HG02642 (cell line): ENCODE data around the gene ABCD4.
A peak's percentile ranks its signal among the peaks of the same experiment; 100 is the strongest.
"Not testable (repeated sequence)": the region's sequence is repeated elsewhere in the genome, so short reads cannot be mapped to it uniquely, and the experiment has no call there.

Source experiments
- ATAC-seq: cut with Tn5 transposase; IDR thresholded peaks from one replicate; pipeline ENCODE4 v1.9.1; 2021; ENCODE audit warnings: mild to moderate bottlenecking; ENCODE audit not compliant: unreplicated experiment, poor library complexity

ABCD4 gene

DNA sequence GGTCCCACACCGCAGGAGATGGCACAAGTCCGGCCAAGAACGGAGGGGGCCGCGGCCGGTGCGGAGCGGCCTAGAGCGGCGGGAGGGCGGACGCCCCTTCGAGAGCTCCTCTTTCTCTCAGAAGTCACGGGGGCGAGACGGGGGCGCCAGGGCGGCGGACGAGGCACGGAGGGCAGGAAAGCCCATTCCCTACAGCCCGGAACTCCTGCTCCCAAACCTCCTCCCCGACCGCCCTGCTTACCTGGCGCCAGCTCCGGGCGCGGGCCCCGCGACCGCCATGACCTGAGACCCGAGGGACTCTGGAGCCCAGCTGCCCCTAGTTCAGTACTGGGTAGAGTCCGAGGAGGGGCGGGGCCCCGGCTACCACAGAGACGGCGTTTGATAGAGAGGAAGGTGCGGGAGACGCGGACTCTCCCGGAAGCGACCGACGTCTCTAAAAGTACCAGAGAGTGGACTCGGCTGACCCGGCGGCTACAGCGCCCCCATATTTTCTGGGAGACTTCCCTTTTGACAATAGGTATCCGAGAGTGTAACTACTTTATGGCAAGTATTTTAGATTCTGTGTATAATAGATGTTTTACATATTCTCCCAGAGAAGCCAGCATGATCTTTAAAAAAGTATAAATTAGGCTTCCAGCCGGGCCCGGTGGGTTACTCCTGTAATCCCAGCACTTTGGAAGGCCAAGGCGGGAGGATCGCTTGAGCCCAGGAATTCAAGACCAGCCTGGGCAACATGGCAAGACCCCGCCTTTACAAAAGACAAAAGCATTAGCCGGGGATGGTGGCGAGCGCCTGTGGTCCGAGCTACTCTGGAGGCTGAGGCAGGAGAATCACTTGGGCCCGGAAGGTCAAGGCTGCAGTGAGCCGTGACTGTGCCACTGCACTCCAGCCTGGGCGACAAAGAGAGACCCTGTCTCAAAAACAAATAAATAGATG is at the start of gene ABCD4:
Gene ABCD4, minus strand, starts transcription at position 301 of the 936 bp plus-strand sequence. Its CDS starts 22 bp downstream, at position 279.
- peak; percentile 98 for ATAC-seq

DNA sequence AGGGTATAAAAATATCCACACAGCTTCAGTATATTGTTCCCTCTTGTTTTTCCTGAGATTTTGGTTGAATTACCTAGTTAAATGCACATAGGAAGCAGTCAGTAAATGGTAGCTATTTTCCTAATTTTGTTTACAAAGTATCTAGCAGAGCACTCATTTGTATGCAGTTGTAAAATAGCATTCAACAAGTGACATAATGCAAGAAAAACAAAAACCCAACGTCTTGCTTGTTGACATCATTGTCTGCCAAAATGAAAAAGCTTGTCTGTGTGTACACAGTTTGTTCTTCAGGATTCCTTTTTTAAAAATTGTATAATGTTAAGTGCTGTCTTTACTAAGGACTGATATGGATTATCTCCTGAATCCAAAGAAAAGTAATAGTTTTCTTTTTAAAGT is 48.2 kb upstream of the ABCD4 start:
- no peak for ATAC-seq

DNA sequence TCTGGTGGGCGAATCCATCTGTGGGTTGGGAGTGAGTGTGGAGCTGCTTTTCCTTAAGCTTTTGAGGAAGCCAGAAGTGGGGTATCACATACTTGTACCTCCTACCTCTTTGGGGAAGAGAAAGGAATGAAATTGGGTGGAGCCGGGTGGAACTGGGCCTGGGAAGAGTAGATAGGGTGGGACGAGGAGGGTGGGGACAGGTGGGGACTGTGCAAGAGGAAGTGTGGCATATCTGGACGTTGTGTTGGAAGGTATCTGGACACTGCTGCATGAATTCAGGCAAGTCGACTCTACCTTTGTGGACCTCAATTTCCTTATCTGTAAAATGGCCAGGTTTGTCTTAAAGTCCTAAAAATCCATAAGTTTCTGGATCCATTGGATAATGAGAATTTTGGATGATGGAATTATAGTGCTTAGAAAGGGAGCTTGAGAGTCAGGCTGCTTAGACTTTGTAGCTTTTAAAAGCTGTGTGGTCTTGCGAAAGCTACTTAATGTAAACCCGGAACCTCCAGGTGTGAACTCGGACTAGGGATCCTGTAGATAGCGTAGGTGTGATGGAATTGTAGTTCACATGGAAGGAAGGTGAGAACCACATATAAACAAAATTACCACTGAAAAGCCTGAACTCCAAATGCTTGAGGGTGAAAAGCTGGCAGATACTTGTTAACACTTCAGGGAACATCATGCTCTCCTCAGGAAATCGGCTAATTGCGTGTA is 47.6 kb upstream of the ABCD4 start:
- ATAC-seq = no peak

DNA sequence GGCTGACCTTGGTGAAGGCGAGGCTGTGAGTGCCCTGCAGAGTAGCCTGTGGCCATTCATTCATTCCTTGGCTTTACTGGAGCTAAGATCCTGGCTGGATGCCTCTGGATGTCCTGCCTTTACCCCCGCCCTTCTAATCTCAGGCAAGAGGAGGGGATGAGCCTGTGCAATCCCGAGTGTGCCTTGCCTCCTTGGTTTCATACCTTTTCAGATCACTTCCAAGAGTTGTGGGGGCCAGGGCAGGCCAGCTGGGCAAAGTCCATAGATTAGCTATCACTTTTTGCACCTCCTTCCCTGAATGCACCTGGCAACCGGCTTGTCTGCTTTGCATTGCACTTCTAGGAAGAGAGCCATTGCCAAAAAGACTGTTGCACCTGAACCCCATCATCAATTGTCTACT is 47.0 kb upstream of the ABCD4 start:
- no peak for ATAC-seq

DNA sequence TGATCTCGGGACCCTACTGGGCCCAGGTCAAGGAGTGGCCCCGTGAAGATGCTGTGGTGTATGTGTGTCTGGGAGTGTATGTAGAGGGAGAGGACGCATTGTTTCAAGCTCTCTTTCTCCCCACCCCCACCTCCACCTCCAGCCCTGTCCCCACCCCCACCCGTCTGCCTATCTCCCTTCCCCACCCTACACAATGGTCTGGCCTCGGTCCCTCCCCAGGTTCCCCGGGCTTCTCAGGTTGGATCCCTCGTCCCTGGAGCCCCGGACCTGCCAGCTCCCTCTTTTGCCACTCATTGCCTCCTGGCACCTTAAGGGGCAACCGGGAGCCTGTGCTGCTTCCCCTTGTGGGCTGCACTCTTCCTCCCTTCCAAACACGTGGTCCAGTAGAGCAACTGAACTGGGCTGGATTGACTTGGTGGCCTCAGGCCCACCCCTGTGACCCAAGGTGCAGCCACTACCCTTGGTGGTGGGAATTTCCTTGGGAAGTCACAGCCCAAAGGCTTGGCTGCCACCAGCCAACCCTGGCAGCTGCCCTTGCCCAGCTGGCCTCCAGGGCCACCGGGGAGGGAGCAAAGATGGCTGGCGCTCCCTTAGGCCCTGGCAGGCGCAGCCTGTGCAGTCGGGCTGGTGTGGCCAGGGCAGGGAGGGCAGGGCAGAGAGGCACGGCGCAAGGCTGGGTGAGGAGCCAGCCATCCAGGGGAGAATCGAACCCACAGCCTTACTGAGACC is 46.2 kb upstream of the ABCD4 start:
- ATAC-seq = no peak

DNA sequence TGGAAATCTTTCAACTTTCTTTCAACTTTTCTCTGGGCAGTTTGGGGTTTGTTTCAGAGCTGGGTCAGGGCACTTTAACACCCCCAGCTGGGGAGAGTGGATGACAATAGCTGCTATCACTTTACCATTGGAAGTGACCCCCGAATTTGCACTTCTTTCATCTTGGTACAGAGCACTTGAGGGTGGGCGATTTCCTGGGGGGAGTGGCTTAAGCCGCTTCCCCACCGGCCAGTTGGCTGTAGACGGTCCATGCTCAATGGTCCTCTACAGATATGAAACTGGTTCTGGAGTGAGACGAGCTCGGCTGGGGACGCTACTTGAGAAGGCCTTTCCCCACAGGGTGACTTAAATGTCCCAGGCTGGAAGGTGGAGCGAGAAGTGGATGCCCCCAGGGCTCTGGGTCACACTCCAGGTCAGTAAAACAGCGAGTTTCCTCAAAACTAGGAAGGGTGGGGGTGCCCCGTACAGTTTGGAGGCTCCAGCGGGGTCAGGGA is 45.6 kb upstream of the ABCD4 start, which contains the start of gene VRTN:
Gene VRTN, plus strand, starts transcription at position 231 of the 494 bp plus-strand sequence. CDS start 8,313 bp downstream, outside the sequence.
- ATAC-seq = no peak

DNA sequence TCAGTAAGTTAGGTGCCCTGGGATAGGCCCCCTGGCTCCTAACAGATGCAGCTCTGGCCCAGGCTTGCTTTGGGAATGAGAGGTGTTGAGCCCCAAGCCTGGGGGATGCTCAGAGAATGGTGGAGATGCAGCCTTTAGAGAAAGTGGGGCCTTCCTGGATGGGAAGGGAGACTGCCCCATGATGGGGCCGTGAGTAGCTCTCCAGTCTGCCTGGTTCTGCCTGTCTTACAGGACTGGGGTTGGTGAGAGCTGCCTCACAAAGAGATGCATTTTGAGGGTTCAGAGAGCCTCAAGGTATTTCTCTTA is 45.0 kb upstream of the ABCD4 start:
- no peak for ATAC-seq

DNA sequence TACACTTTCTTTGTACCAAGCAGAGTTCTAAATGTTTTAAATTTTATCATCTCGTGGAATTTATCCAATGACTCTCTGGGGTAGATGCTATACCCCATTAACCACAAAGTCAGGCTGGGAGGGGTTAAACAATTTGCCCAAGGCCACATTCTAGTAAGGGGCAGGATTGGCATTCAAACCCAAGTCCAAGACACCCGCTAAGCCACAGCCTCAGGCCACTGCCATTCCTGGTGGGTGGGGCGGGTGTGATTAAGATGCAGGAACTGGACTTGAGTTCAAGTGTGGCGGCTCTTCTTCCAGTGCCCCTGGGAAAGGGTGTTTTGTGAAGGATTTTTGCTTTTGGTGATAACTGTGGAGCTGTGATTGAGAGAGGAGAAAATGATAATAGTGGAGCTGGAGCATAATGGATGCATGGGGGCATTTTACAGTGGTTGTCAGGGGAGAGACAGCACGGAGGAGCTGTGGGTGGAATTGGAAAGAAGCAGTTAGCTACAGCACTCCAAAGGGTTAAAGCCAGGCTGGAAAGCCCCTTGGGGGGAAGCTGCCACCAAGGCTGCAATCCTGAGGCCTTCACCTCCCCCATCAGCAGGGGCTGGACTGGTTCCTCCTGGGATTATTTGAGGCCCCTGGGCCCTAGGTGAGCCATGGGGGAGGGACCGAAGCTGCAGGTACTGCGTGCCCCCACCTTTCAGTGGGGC is 44.5 kb upstream of the ABCD4 start:
- no peak for ATAC-seq

DNA sequence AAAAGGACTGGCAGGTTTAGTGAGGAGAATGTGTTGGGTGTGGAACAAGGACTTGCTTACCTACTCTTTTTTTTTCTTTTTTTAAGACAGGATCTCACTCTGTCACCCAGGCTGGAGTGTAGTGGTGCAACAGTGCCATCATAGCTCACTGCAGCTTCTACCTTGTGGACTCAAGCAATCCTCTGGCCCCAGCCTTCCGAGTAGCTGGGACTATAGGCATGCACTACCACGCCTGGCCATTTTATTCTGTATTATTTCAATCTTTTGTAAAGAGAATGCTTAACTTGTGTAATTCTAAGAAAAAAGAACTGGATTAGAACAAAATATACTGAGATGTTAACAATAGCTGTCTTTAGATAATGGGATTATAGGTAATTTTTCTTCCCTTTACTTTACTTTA is 43.6 kb upstream of the ABCD4 start:
- no peak for ATAC-seq

DNA sequence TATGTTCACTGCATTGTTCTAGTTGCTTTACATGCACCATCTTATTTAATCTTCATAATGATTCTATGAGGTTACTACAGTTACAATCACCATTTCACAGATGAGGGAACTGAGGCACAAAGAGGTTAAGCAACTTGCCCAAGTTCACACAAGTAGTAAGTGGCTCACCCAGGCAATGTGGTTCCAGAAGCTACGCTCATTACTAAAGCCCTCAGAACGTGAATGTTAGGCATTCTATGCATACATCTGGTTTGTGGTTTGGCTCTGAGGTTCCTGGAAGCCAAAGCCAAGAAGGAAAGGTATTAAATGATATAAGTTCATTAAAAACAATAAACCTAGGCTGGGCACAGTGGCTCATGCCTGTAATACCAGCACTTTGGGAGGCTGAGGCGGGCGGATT is 31.2 kb upstream of the ABCD4 start:
- no peak for ATAC-seq

DNA sequence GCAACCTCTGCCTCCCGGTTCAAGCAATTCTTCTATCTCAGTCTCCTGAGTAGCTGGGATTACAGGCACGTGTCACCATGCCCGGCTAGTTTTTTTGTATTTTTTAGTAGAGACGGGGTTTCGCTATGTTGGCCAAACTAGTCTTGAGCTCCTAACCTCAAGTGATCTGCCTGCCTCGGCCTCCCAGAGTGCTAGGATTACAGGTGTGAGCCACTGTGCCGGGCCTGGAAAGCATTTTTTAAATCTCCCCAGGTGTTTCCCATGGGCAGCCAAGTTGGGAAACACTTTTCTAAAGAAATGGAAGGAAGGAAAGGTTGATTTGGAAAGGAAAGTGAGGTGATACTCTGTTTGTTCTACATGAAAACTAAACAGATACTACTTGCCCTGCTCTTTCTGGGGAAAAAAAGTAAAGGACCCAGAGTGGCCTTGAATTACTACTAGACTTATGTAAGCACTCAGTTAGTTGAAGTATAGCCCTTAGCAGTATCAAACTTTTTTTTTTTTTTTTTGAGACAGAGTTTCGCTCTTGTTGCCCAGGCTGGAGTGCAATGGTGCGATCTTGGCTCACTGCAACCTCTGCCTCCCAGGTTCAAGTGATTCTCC is 27.3 kb upstream of the ABCD4 start:
- not testable (repeated sequence) for ATAC-seq

DNA sequence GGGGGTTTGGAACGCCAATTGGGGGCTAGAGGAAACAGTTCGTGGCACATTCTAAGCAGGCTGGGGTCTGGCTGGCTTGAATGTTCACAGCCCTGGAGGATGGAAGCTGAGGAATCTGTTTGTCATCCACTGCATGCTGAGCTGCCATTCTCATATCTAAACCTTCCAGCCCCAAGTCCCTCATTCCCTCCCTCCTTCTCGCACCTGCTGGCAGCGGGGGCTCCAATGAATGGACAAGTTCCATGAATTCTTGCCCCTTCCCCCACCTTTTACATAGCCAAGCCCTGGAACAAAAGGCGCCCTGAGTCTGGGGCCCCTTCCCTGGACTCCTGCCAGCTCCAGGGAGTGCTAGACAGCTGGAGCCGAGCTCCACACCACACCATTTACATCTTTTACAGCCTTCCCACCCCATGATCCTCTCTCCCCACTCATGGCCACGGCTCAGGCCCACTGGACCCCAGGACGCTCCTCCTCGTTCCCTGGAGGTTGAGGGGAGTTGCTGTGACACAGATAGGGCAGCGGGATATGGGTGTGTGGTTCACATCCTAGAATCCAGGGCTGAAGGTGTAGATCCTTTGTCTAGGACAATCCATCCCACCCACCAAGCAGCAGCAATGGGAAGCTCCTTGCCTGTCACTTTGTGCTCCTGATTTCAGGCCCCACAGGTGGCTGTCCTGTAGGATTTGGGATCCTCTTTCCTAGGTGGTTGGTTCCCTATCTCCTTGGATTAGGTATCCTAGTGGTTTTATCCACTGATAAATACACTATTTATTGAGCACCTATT is 23.8 kb upstream of the ABCD4 start:
- ATAC-seq = no peak

DNA sequence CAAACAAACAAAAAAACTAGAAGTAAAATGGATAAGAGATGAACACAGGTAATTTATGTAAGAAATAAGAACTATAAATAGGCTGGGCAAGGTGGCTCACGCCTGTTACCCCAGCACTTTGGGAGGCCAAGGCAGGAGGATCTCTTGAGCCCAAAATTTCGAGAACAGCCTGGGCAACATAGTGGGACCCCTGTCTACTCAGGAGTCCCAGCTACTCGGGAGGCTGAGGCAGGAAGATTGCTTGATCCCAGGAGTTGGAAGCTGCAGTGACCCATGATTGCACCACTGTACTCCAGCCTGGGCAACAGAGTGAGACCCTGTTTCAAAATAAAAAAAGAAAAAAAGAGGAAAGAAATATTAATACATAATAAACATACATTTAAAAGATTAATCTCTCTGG is 22.7 kb upstream of the ABCD4 start:
- ATAC-seq = no peak

DNA sequence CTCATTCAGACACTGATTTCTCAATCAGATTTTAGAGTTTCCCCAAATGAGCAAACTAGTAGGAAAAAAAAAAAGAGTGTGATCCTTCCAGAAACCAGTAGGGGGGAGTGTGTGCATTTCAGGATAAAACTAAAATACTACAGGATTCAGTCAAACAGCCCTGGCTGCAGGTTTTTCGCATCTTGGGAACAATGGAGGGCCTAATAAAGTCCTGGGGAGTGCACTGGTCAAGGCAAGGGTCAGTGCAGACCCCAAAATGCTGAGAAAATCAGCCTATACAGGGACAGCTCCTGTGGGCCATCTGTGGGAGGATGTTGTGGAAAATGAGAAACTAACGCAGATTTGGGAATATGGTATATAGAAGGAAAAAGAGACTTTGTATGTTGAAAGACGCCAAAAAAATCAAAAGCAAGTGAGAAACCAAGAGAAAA is 22.2 kb upstream of the ABCD4 start:
- ATAC-seq = no peak

DNA sequence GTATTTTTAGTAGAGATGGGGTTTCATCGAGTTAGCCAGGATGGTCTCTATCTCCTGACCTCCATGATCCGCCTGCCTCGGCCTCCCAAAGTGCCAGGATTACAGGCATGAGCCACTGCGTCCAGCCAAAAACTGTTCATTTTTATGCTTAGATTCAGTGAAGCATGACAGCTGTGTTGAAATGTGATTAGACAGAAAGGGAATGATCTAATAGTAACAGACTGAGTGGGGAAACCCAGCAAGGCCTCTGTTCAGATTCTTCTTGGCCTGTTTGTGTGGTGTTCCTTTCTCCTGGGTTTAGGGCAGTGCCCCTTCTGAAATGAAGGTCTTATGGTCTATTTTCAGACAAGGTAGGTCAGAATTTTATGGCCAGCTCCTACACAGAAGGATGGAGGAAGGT is 11.8 kb upstream of the ABCD4 start:
- no peak for ATAC-seq

DNA sequence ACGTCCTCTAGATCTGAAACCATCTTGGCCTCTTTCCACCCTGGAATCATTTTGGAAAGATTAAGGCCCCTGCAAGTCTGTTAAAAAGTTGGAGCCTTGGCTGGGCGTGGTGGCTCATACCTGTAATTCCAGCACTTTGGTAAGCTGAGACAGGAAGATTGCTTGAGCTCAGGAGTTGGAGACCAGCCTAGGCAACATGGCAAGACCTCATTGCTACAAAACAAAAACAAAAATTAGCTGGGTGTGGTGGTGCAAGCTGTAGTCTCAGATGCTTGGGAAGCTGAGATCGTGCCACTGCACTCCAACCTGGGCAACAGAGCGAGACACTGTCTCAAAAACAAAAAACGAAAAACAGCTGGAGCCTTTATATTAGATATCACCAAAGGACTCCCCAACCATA is 10.9 kb upstream of the ABCD4 start:
- no peak for ATAC-seq

DNA sequence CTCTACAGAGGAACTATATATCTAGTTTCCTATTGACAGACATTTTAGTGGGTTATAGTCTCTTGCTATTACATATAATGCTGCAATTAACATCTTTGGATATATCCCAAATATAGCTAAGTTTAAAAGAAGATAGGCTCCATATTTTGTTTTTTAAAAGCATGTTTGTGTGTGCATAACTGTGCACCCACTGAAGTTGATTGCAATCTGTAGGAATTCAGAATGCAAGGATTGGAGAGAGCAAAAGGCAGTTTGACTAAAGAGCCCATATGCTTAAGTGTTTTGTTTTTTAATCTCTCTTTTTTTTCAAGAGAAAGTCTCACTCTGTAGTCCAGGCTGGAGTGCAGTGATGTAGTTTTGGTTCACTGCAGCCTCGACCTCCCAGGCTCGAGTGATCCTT is 9.4 kb upstream of the ABCD4 start:
- no peak for ATAC-seq

DNA sequence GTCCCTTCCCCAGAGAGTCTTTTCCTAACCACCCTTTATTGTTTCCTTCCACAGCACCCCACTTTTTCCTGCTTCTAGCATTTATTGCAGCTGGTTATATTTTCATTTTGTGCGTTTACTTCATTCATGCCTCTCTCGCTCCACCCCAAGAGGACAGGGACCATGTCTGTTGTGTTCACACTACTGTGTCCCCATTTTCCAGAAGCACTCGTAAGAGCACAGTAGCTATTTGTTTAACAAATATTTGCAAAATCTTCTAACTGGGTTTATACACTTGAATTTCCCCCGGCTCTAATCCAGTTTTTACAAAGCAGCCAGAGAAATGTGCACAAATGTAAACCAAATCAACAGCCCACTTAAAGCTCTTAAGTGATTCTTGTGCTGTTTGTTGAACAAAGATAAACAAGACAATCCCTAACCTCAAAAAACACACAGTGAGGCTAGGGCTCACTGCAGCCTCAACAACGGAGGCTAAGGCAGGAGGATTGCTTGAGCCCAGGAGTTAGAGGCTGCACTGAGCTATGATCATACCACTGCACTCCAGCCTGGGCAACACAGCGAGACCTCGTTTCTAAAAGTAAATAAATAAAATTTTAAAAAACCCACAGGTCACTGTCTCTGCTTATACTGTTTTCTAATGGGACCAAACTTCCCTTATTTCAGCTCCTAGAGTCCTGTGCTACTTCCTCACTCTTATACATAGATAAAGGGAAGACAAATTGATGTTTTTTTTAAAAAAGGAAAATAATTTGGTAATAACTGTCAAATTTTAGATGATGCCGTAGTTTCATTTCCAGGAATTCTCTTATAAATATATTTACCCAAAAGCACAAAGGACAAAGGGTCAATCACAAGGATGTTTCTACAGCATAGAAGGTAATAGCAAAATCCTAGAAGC is 6.6 kb upstream of the ABCD4 start:
- ATAC-seq = no peak
